Panc1 (cell line): ENCODE data around the gene GNAI3. TPM values are rescaled to one million over a fixed set of nuclear protein-coding genes. Genes with fewer than 3 reads are reported as not detected.
A peak's percentile ranks its signal among the peaks of the same experiment; 100 is the strongest.

Experiments
- ATAC-seq: fragments of 200-7000 bp; cut with Tn5 transposase; 2 replicates; pipeline ENCODE4 v1.9.1; 2020; ENCODE audit warnings: mild to moderate bottlenecking, moderate library complexity
- BruUV-seq: library from RNA; stranded (reverse); fragments of 400-500 nt; replicated peaks from 2 replicates; lab custom pipeline; 2021; lab: Mats Ljungman, UMichigan
- CTCF ChIA-PET: fragments of 300-600 bp; sonication (Branson Sonifier 250); formaldehyde crosslinking; loops from one replicate; lab custom pipeline; 2022; ENCODE audit warnings: antibody characterized with exemption; lab: Charles Lee
- POLR2A ChIA-PET: fragments of 300-600 bp; sonication (Branson Sonifier 250); formaldehyde crosslinking; loops from one replicate; lab custom pipeline; 2022; ENCODE audit warnings: antibody characterized with exemption; lab: Charles Lee
- DNase-seq: peaks from one replicate; pipeline ENCODE4 v3.0.0-alpha.2; 2010; ENCODE audit warnings: low read depth, low spot score
- H3K27ac ChIP-seq: 2 replicates; pipeline ENCODE4 v1.5.1; 2011; ENCODE audit warnings: mild to moderate bottlenecking, low read length, inconsistent platforms
- H3K27me3 ChIP-seq: fragments of 200-500 bp; sonication (Bioruptor generic); 2 replicates; pipeline ENCODE4 v1.6.0; 2014; ENCODE audit warnings: low read length, inconsistent platforms; ENCODE audit not compliant: control insufficient read depth, insufficient read depth
- H3K36me3 ChIP-seq: fragments of 200-500 bp; sonication (Bioruptor generic); 2 replicates; pipeline ENCODE4 v1.5.1; 2014; ENCODE audit warnings: inconsistent platforms, mild to moderate bottlenecking, low read length, moderate library complexity; ENCODE audit not compliant: control insufficient read depth, insufficient read depth
- H3K4me1 ChIP-seq: 2 replicates; pipeline ENCODE4 v1.5.1; 2011; ENCODE audit warnings: inconsistent platforms, mild to moderate bottlenecking, low read length, moderate library complexity; ENCODE audit not compliant: control insufficient read depth, insufficient read depth
- H3K4me3 ChIP-seq, 2 experiments: 2 replicates each; pipeline ENCODE4 v1.5.1; 2011 to 2012; ENCODE audit warnings: low read depth in 2 of 2, low read length in 2 of 2, mild to moderate bottlenecking in 2 of 2, inconsistent platforms in 1 of 2, moderate library complexity in 1 of 2
- H3K9me3 ChIP-seq: fragments of 200-500 bp; sonication (Bioruptor generic); 2 replicates; pipeline ENCODE4 v1.5.1; 2014; ENCODE audit warnings: low read depth, mild to moderate bottlenecking, inconsistent platforms, low read length, moderate library complexity; ENCODE audit not compliant: control insufficient read depth, insufficient read depth
- POLR2AphosphoS5 ChIP-seq: IDR thresholded peaks from 2 replicates; pipeline ENCODE4 v1.6.1; 2012; ENCODE audit warnings: mild to moderate bottlenecking, low read depth, low read length, moderate library complexity
- SIN3A ChIP-seq: IDR thresholded peaks from 2 replicates; pipeline ENCODE4 v1.6.1; 2012; ENCODE audit warnings: low read depth, mild to moderate bottlenecking, low read length, moderate library complexity, borderline replicate concordance; ENCODE audit not compliant: insufficient read depth
- TCF7L2 ChIP-seq: IDR thresholded peaks from 2 replicates; pipeline ENCODE4 v1.6.1; 2011; ENCODE audit warnings: mild to moderate bottlenecking, low read depth, low read length, inconsistent platforms
- in situ Hi-C: cut with HindIII; loops from 2 replicates; pipeline ENCODE4 v1.10.0; 2016; ENCODE audit warnings: low sequenced_read_pairs, low pct_unique_long_range_greater_than_20kb
- intact Hi-C: fragments of 100-400 bp; cut with micrococcal nuclease; formaldehyde crosslinking; loops from one replicate; pipeline ENCODE4 v1.10.0; 2022; ENCODE audit not compliant: unreplicated experiment
- total RNA-seq: library from RNA; stranded (reverse); gene quantifications from one replicate; pipeline ENCODE4 v1.2.1, GENCODE V29; 2021; ENCODE audit not compliant: unreplicated experiment
- TF ChIP-seq, protein P1 (sequence below): fragments of 450-650 bp; IDR thresholded peaks from 2 replicates; pipeline ENCODE4 v1.5.1; 2017; ENCODE audit warnings: mild to moderate bottlenecking
- TF ChIP-seq, protein P2 (sequence below), 2 experiments: IDR thresholded peaks; 2 replicates each; pipeline ENCODE4 v1.6.1; 2011 to 2012; ENCODE audit warnings: low read depth in 2 of 2, control low read depth in 1 of 2, low read length in 1 of 2, mild to moderate bottlenecking in 1 of 2, moderate library complexity in 1 of 2; ENCODE audit not compliant: insufficient read depth in 1 of 2

The GNAI3 gene
- total RNA-seq, 1 experiment from 2014 or later, result 6.4 TPM

DNA sequence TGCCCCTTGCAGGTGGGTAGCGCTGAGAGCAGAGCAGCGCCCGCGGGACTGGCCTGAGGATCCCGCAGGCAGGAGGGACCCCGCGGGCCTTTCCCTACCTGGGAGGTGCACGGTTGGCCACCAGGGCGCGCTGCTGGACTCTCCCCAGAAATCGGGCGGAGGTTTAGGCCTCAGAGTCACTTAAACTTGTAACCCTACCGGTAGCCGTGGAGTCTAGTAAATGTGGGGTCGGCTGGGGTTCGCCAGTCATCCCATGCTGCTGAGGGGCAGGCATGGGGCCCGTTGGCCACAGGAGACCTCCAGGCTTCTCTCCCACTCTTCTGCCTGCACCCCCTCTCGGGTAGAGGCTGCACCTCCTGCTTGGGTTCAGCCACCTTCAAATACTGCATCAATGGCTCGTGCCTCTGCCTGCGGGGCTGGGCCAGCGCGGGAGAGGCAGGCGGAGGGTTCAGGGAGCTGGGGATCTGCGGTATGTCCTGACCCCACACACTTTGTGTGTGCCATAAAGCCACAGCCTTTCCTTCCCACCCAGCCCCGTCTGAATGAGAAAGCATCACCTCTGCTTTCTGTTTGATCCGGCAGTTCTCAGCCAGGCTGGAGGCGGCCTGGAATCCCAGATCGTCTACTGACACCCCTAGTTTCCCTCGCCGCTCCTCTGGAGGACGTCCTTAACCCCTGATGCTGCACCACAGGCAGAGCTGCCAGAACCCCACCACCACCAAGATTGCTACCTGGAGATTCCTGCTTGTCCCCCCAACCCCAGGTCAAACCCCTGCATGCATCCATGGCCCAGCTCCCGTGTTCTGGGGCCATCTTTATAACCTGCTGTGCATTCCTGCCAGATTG, 95.2 kb downstream of the GNAI3 start:
- Histone ChIP-seq H3K36me3 (no peaks in the 10 kb centered on the region), H3K4me1 (peaks cover 8% of the 10 kb centered on the region; the same call in 1 of the 2 replicates), H3K27me3 (no peaks in the 10 kb centered on the region), H3K4me3 (peak overlapping the region in 1 of 2 experiments; percentile 8; a peak in 1 of 4 replicates), H3K9me3 (no peaks in the 10 kb centered on the region), H3K27ac (peak overlapping the region; percentile 41)
- intact Hi-C loops, result loop anchor here (2.0 to 5.0 kb wide), 2 partner anchors 129 to 339 kb away; partner anchors contain the start of gene AHCYL1
- TF ChIP-seq, protein P1, sequence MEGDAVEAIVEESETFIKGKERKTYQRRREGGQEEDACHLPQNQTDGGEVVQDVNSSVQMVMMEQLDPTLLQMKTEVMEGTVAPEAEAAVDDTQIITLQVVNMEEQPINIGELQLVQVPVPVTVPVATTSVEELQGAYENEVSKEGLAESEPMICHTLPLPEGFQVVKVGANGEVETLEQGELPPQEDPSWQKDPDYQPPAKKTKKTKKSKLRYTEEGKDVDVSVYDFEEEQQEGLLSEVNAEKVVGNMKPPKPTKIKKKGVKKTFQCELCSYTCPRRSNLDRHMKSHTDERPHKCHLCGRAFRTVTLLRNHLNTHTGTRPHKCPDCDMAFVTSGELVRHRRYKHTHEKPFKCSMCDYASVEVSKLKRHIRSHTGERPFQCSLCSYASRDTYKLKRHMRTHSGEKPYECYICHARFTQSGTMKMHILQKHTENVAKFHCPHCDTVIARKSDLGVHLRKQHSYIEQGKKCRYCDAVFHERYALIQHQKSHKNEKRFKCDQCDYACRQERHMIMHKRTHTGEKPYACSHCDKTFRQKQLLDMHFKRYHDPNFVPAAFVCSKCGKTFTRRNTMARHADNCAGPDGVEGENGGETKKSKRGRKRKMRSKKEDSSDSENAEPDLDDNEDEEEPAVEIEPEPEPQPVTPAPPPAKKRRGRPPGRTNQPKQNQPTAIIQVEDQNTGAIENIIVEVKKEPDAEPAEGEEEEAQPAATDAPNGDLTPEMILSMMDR, result peak; percentile 90
- TF ChIP-seq, protein P2, sequence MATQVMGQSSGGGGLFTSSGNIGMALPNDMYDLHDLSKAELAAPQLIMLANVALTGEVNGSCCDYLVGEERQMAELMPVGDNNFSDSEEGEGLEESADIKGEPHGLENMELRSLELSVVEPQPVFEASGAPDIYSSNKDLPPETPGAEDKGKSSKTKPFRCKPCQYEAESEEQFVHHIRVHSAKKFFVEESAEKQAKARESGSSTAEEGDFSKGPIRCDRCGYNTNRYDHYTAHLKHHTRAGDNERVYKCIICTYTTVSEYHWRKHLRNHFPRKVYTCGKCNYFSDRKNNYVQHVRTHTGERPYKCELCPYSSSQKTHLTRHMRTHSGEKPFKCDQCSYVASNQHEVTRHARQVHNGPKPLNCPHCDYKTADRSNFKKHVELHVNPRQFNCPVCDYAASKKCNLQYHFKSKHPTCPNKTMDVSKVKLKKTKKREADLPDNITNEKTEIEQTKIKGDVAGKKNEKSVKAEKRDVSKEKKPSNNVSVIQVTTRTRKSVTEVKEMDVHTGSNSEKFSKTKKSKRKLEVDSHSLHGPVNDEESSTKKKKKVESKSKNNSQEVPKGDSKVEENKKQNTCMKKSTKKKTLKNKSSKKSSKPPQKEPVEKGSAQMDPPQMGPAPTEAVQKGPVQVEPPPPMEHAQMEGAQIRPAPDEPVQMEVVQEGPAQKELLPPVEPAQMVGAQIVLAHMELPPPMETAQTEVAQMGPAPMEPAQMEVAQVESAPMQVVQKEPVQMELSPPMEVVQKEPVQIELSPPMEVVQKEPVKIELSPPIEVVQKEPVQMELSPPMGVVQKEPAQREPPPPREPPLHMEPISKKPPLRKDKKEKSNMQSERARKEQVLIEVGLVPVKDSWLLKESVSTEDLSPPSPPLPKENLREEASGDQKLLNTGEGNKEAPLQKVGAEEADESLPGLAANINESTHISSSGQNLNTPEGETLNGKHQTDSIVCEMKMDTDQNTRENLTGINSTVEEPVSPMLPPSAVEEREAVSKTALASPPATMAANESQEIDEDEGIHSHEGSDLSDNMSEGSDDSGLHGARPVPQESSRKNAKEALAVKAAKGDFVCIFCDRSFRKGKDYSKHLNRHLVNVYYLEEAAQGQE (IDR thresholded peaks at IDR 0.05; ENCODE audit: insufficient read depth in 1 of 2, low read depth in 2 of 2, low read length in 1 of 2), result no peak
- CTCF ChIA-PET, result interaction anchor here (0.6 to 1.9 kb wide), 3 partner anchors 97 to 341 kb away, joined by 3 to 7 read pairs (median 3); partner anchors contain the start of gene AHCYL1
- no TSS peak for BruUV-seq
- DNase-seq, result no peak
- POLR2A ChIA-PET, result no interaction called here
- in situ Hi-C loops, result no loop called here
- ATAC-seq, result peak; percentile 94

DNA sequence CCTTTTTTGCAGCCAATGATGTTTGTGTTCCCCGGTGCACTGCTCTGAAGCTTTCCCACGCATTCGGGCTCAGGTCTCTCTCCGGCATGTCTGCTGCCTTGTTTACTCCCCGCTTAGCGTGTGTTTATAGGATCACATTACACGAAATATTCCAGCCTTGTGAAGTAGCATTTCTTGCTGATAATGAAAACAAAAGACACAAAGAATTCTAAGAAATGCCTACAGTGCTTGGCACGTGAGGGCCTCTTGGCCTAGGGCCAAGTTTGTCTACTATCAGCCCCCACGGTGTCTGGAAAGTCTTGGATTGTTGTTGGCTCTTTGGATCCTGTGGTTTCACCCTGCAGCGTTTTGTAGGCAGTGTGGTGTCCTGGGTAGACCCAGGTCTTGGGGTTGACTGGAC, 96.3 kb downstream of the GNAI3 start:
- POLR2A ChIA-PET, result no interaction called here
- TF ChIP-seq POLR2AphosphoS5 (no peak), TCF7L2 (no peak), SIN3A (no peak)
- TF ChIP-seq, protein P2 (IDR thresholded peaks at IDR 0.05; ENCODE audit: insufficient read depth in 1 of 2, low read depth in 2 of 2, low read length in 1 of 2), result no peak
- TF ChIP-seq, protein P1, result no peak

More for the DNA sequence above, 96.3 kb downstream of the GNAI3 start:
- ATAC-seq (no peak), DNase-seq (no peak)
- Histone ChIP-seq H3K27me3 (no peaks in the 10 kb centered on the region), H3K36me3 (no peaks in the 10 kb centered on the region), H3K27ac (peak overlapping the region; percentile 39; the same call in 1 of the 2 replicates), H3K4me3 (no peak overlapping the region), H3K4me1 (peaks cover 8% of the 10 kb centered on the region; the same call in 1 of the 2 replicates), H3K9me3 (no peaks in the 10 kb centered on the region)
- in situ Hi-C loops (no loop called here), intact Hi-C loops (loop anchor here (5.0 kb wide), 1 partner anchor 338 kb away; the partner anchor contains the start of gene AHCYL1)
- CTCF ChIA-PET, result interaction anchor here (0.7 to 1.9 kb wide), 3 partner anchors 15 to 340 kb away, joined by 3 to 7 read pairs (median 4); partner anchors contain the start of gene AHCYL1
- BruUV-seq, result no TSS peak
